Activated CD4-positive, alpha-beta T cell treated with anti-CD3 and anti-CD28 coated beads for 36 hours (primary cell): ENCODE measurements around the gene YBX1. TPM values are rescaled to one million over a fixed set of nuclear protein-coding genes. Genes with fewer than 3 reads are reported as not detected.

Source experiments
- ATAC-seq: fragments of 200-7000 bp; cut with Tn5 transposase; one replicate; pipeline ENCODE4 v1.10.0; 2021; ENCODE audit warnings: mild to moderate bottlenecking, moderate library complexity
- CTCF ChIA-PET: fragments of 350-600 bp; sonication (Branson Sonifier 250); formaldehyde crosslinking; loops from one replicate; lab custom pipeline; 2021; ENCODE audit warnings: antibody characterized with exemption; lab: Charles Lee
- POLR2A ChIA-PET: fragments of 350-600 bp; sonication (Branson Sonifier 250); formaldehyde crosslinking; loops from one replicate; lab custom pipeline; 2021; ENCODE audit warnings: antibody characterized with exemption, inconsistent platforms; lab: Charles Lee
- DNase-seq: peaks from one replicate; pipeline ENCODE4 v3.0.0-alpha.2; 2020
- H3K27ac Mint-ChIP-seq: one replicate; pipeline ENCODE4 v1.8.0; 2021; ENCODE audit warnings: mixed read lengths
- H3K27me3 Mint-ChIP-seq: one replicate; pipeline ENCODE4 v1.8.0; 2021; ENCODE audit warnings: mixed read lengths
- H3K36me3 Mint-ChIP-seq: one replicate; pipeline ENCODE4 v1.8.0; 2021; ENCODE audit warnings: low read depth, mixed read lengths
- H3K4me1 Mint-ChIP-seq: one replicate; pipeline ENCODE4 v1.8.0; 2021; ENCODE audit warnings: mixed read lengths
- H3K4me3 Mint-ChIP-seq: one replicate; pipeline ENCODE4 v1.8.0; 2021; ENCODE audit warnings: mild to moderate bottlenecking, moderate library complexity, mixed read lengths
- H3K9me3 Mint-ChIP-seq: one replicate; pipeline ENCODE4 v1.8.0; 2021; ENCODE audit warnings: low read depth, mixed read lengths
- intact Hi-C, 2 experiments: fragments of 100-400 bp; cut with DNase I in 1 of 2; cut with micrococcal nuclease in 1 of 2; formaldehyde crosslinking; loops; one replicate each; pipeline versions ENCODE4 v1.14.2 to v1.15.1; 2022 to 2024; cut with DNase I, micrococcal nuclease
- total RNA-seq, 2 experiments: library from RNA; stranded (reverse); gene quantifications; one replicate each; pipeline ENCODE4 v1.2.3, GENCODE V29; 2021

Gene YBX1
- total RNA-seq: 1,000 to 10,000 TPM; 1,224 to 1,435 TPM

GRCh38 chr1:42681741-42682483, at the start of gene YBX1:
Gene YBX1, plus strand, starts transcription at chr1:42682418. Its CDS starts 148 bp downstream, at chr1:42682566.
- Mint-ChIP-seq H3K27me3 (no peaks in the 10 kb centered on the region), H3K4me3 (peak within 1 kb of the TSS; percentile 93), H3K27ac (peak within 1 kb of the TSS; percentile 97), H3K36me3 (peaks cover 36% of the 10 kb centered on the region), H3K9me3 (no peaks in the 10 kb centered on the region), H3K4me1 (peaks cover 41% of the 10 kb centered on the region)
- ChIA-PET CTCF (interaction anchor here (0.6 to 2.0 kb wide), 8 partner anchors 9 to 481 kb away, joined by 3 to 5 read pairs (median 3); partner anchors contain the start of genes P3H1 and PPIH), POLR2A (interaction anchor here (0.7 to 4.3 kb wide), 10 partner anchors 9 to 348 kb away, joined by 3 to 21 read pairs (median 4); partner anchors contain the start of genes C1orf50, P3H1 and PPIH)
- ATAC-seq (peak; percentile 97), DNase-seq (peak; percentile 96)
- intact Hi-C loops: loop anchor here (1.0 to 10.0 kb wide), 15 partner anchors 24 to 1017 kb away; partner anchors contain the start of genes FOXJ3 (in 2 of the 2), PPCS (in 2 of the 2), ZMYND12 (in 2 of the 2) and C1orf50 (in 1 of the 2)

GRCh38 chr1:42639116-42639515, 43.1 kb upstream of the YBX1 start:
- Mint-ChIP-seq H3K9me3 (no peaks in the 10 kb centered on the region), H3K27me3 (no peaks in the 10 kb centered on the region), H3K27ac (no peak overlapping the region), H3K4me1 (no peaks in the 10 kb centered on the region), H3K36me3 (no peaks in the 10 kb centered on the region), H3K4me3 (no peak overlapping the region)
- no peak for ATAC-seq
- CTCF ChIA-PET: no interaction called here
- intact Hi-C loops: no loop called here
- POLR2A ChIA-PET: no interaction called here
- no peak for DNase-seq

GRCh38 chr1:42646056-42646455, 36.2 kb upstream of the YBX1 start:
- intact Hi-C loops: no loop called here
- POLR2A ChIA-PET: no interaction called here
- H3K27me3 Mint-ChIP-seq: no peaks in the 10 kb centered on the region

GRCh38 chr1:42657201-42657600, 25.0 kb upstream of the YBX1 start:
- Mint-ChIP-seq H3K4me1 (peaks cover 39% of the 10 kb centered on the region), H3K36me3 (peaks cover 24% of the 10 kb centered on the region), H3K9me3 (no peaks in the 10 kb centered on the region), H3K4me3 (peak overlapping the region; percentile 97), H3K27ac (peak overlapping the region; percentile 84), H3K27me3 (no peaks in the 10 kb centered on the region)
- ChIA-PET POLR2A (interaction anchor here (1.9 kb wide), 1 partner anchor 25 kb away, joined by 21 read pairs; the partner anchor contains the start of gene YBX1), CTCF (interaction anchor here (0.7 to 1.9 kb wide), 5 partner anchors 9 to 127 kb away, joined by 3 to 4 read pairs (median 4); partner anchors contain the start of gene YBX1)
- no peak for DNase-seq
- intact Hi-C loops: no loop called here
- ATAC-seq: no peak

More at GRCh38 chr1:42646056-42646455, 36.2 kb upstream of the YBX1 start:
- no peak overlapping the region for H3K27ac Mint-ChIP-seq
- H3K4me3 Mint-ChIP-seq: no peak overlapping the region
- CTCF ChIA-PET: no interaction called here
- DNase-seq: no peak
- H3K4me1 Mint-ChIP-seq: no peaks in the 10 kb centered on the region
- no peak for ATAC-seq
- H3K9me3 Mint-ChIP-seq: peaks cover 3% of the 10 kb centered on the region
- H3K36me3 Mint-ChIP-seq: peaks cover 9% of the 10 kb centered on the region

GRCh38 chr1:42657981-42658876, 24.0 kb upstream of the YBX1 start, which contains the start of gene PPIH:
Gene PPIH, plus strand, starts transcription at chr1:42658423. Its CDS starts 24 bp downstream, at chr1:42658447.
- Mint-ChIP-seq H3K27ac (peak within 1 kb of the TSS; percentile 97), H3K9me3 (no peaks in the 10 kb centered on the region), H3K4me3 (peak within 1 kb of the TSS; percentile 97), H3K27me3 (no peaks in the 10 kb centered on the region), H3K4me1 (peaks cover 39% of the 10 kb centered on the region), H3K36me3 (peaks cover 24% of the 10 kb centered on the region)
- POLR2A ChIA-PET: interaction anchor here (0.6 to 1.9 kb wide), 4 partner anchors 9 to 24 kb away, joined by 3 to 21 read pairs (median 3); partner anchors contain the start of gene YBX1
- DNase-seq (peak; percentile 98), ATAC-seq (peak; percentile 97)
- CTCF ChIA-PET: interaction anchor here (0.6 to 1.9 kb wide), 7 partner anchors 8 to 1554 kb away, joined by 3 to 8 read pairs (median 4); partner anchors contain the start of gene YBX1
- intact Hi-C loops: loop anchor here (1.0 kb wide), 10 partner anchors 24 to 514 kb away; partner anchors contain the start of genes CCDC30 (in 2 of the 2), C1orf50 (in 1 of the 2), CFAP57 (in 1 of the 2) and EBNA1BP2 (in 1 of the 2)

GRCh38 chr1:42658877-42659337, 23.3 kb upstream of the YBX1 start:
- no peak for ATAC-seq
- Mint-ChIP-seq H3K27ac (peak overlapping the region; percentile 97), H3K9me3 (no peaks in the 10 kb centered on the region), H3K27me3 (no peaks in the 10 kb centered on the region), H3K4me3 (peak overlapping the region; percentile 97), H3K4me1 (peaks cover 39% of the 10 kb centered on the region), H3K36me3 (peaks cover 28% of the 10 kb centered on the region)
- POLR2A ChIA-PET: interaction anchor here (1.2 to 1.9 kb wide), 2 partner anchors 12 to 24 kb away, joined by 3 to 21 read pairs; partner anchors contain the start of gene YBX1
- intact Hi-C loops: loop anchor here (1.0 kb wide), 10 partner anchors 23 to 513 kb away; partner anchors contain the start of genes CCDC30 (in 2 of the 2), C1orf50 (in 1 of the 2), CFAP57 (in 1 of the 2) and EBNA1BP2 (in 1 of the 2)
- CTCF ChIA-PET: interaction anchor here (1.9 kb wide), 1 partner anchor 24 kb away, joined by 4 read pairs; the partner anchor contains the start of gene YBX1
- no peak for DNase-seq

GRCh38 chr1:42660907-42661500, 21.2 kb upstream of the YBX1 start:
- Mint-ChIP-seq H3K27ac (peak overlapping the region; percentile 78), H3K27me3 (no peaks in the 10 kb centered on the region), H3K4me3 (peak overlapping the region; percentile 45), H3K9me3 (no peaks in the 10 kb centered on the region), H3K4me1 (peaks cover 39% of the 10 kb centered on the region), H3K36me3 (peaks cover 39% of the 10 kb centered on the region)
- POLR2A ChIA-PET: interaction anchor here (0.9 to 1.5 kb wide), 3 partner anchors 18 to 106 kb away, joined by 4 to 10 read pairs (median 5); partner anchors contain the start of genes C1orf50 and YBX1
- DNase-seq (no peak), ATAC-seq (peak; percentile 43)
- CTCF ChIA-PET: interaction anchor here (1.1 to 2.1 kb wide), 5 partner anchors 14 to 30 kb away, joined by 3 to 5 read pairs (median 4); partner anchors contain the start of gene YBX1
- intact Hi-C loops: no loop called here

- Mint-ChIP-seq H3K4me1 (no peaks in the 10 kb centered on the region), H3K9me3 (no peaks in the 10 kb centered on the region), H3K27me3 (no peaks in the 10 kb centered on the region), H3K36me3 (peaks cover 44% of the 10 kb centered on the region), H3K4me3 (no peak overlapping the region), H3K27ac (no peak overlapping the region)
- intact Hi-C loops: no loop called here
- DNase-seq (no peak), ATAC-seq (no peak)
- CTCF ChIA-PET: interaction anchor here (0.5 to 0.8 kb wide), 2 partner anchors 12 to 44 kb away, joined by 3 to 4 read pairs; partner anchors contain the start of gene PPIH
- POLR2A ChIA-PET: no interaction called here
Measured at GRCh38 chr1:42669936-42670335, 12.3 kb upstream of the YBX1 start.

- H3K4me1 Mint-ChIP-seq: no peaks in the 10 kb centered on the region
- ChIA-PET POLR2A (interaction anchor here (0.8 kb wide), 1 partner anchor 12 kb away, joined by 3 read pairs; the partner anchor contains the start of gene PPIH), CTCF (interaction anchor here (0.5 kb wide), 1 partner anchor 43 kb away, joined by 4 read pairs; no protein-coding TSS in a partner anchor)
- no peak for DNase-seq
- intact Hi-C loops: no loop called here
- peaks cover 44% of the 10 kb centered on the region for H3K36me3 Mint-ChIP-seq
- no peaks in the 10 kb centered on the region for H3K27me3 Mint-ChIP-seq
- H3K9me3 Mint-ChIP-seq: no peaks in the 10 kb centered on the region
- ATAC-seq: no peak
- H3K27ac Mint-ChIP-seq: no peak overlapping the region
- no peak overlapping the region for H3K4me3 Mint-ChIP-seq
Measured at GRCh38 chr1:42670425-42670824, 11.8 kb upstream of the YBX1 start.

- CTCF ChIA-PET: no interaction called here
- ATAC-seq (no peak), DNase-seq (no peak)
- Mint-ChIP-seq H3K27me3 (no peaks in the 10 kb centered on the region), H3K36me3 (peaks cover 31% of the 10 kb centered on the region), H3K27ac (no peak overlapping the region), H3K4me1 (no peaks in the 10 kb centered on the region), H3K9me3 (no peaks in the 10 kb centered on the region), H3K4me3 (no peak overlapping the region)
- intact Hi-C loops: no loop called here
- POLR2A ChIA-PET: no interaction called here
Measured at GRCh38 chr1:42674214-42674613, 8.0 kb upstream of the YBX1 start.
